GM03348 (cell line): ENCODE data around the gene GPR25.

ENCODE experiments used
- DNase-seq: peaks from one replicate; pipeline ENCODE4 v3.0.0; 2012; ENCODE audit warnings: low spot score

Gene GPR25, protein sequence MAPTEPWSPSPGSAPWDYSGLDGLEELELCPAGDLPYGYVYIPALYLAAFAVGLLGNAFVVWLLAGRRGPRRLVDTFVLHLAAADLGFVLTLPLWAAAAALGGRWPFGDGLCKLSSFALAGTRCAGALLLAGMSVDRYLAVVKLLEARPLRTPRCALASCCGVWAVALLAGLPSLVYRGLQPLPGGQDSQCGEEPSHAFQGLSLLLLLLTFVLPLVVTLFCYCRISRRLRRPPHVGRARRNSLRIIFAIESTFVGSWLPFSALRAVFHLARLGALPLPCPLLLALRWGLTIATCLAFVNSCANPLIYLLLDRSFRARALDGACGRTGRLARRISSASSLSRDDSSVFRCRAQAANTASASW

GRCh38 chr1:200872446-200873115 lies at the start of gene GPR25:
GPR25 (plus strand) TSS chr1:200872981; CDS start chr1:200873038, 57 bp downstream.
- no peak for DNase-seq

DNA sequence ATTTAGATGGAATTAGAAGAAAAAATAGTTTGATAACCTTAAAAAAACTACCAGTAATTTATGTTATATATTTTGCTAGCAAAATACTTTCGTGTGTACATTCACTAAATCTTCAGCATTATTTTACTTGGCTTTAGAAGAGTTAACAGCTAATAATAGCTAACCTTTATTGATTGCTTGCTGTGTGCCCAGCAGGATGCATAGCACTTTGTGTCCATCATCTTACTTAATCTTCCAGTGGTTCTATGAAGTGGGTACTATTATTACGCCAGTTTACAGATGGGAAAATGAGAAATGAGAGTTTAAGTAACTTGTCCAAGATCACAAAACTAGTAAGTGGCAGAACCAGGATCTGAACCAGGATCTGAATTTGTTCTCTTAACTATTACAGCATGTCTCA lies 41.7 kb upstream of the GPR25 start:
- DNase-seq: no peak

GRCh38 chr1:200834383-200834782 lies 38.4 kb upstream of the GPR25 start:
- DNase-seq: no peak

- no peak for DNase-seq
Observed at GRCh38 chr1:200836213-200836612, 36.6 kb upstream of the GPR25 start.

DNA sequence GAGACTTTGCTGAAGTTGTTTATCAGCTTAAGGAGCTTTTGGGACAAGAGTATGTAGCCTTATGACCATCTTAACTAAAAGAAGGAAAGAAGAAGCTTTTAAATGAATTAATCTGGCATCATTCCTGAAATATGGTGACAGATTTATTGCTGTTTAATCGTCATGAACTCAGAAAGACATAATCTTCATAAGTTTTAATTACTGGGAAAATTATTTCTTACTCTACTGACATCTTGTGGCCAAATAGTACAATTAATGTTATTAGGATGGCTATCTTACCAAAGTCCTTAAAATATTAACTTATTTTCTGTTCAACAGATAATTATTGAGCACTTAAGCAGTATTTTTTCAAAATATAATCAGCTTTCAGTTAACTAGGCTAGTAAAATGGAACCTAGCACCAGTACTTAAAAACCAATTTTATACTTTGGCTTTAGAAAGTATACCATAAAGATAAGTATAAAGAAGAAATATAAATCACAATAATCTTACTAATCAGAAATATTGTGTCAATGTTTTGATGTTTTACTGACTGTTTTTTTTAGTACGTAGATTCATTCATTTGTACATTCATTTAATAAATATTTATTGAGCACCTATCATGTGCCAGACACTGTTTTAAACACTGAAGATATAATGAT lies 34.7 kb upstream of the GPR25 start:
- peak; percentile 29 for DNase-seq

DNA sequence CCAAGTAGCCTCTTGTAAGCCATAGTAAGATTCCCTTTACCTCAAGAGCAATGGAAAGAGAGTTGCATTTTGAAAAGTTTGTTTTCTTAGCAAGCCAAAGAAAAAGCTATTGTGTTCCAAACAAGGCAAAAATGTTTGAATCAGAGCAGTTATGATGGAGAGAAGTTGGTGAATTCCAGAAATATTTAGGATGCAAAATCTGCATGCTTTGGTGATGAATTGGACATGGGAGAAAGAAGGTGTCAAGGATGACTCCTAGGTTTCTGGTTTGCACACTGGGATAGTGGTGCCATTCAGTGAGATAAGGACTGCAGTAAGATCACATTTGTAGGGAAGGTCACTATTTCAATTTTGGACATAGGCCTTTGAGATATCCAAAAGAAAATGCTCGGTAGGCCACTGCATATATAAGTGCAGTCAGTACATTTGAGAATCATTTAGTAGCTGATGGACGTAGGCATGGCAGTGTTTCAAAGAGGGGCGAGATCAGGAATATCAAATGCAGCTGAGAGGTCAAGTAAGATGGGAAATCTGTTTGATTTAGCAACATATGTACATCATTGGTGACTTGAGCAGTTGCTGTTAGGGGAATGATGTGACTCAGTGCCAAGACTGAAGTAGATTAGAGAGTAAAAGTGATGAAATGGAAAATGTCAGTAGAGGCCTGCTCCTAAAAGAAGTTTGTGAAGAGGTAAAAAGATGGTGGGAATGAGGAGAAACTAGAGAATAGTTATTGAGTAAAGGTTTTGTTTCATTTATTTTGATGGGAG lies 33.9 kb upstream of the GPR25 start:
- DNase-seq: peak; percentile 51

GRCh38 chr1:200845360-200845759 lies 27.4 kb upstream of the GPR25 start:
- no peak for DNase-seq

DNA sequence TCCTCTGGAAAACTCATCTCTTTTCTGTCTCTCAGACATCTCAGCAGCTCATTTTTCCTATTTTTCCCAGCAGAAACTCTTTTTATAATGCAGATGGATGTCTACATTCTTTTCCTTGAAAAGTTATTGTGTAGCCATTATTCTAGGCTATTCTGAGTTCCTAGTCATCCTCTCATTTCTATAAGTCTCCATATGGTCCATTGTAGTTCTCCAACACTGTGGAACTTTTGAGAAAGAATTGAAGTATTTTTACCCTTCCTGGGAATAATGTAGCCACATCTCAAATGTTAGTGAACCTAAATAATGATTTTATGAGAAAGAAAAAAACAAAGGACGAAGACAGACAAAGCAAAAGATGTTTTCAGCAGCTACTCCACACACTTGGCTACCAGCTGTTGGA lies 26.4 kb upstream of the GPR25 start:
- no peak for DNase-seq

DNA sequence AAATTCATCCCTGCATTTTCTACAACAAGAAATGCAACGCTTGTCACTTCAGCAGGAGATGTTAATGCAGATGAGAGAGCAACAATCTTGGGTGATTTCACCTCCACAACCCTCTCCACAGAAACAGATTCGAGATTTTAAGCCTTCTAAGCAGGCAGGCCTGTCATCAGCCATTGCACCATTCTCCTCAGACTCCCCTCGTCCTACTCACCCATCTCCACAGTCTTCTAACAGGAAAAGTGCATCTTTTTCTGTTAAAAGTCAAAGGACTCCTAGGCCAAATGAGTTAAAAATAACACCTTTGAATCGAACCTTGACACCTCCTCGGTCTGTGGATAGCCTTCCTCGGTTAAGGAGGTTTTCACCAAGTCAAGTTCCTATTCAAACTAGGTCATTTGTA lies 23.4 kb upstream of the GPR25 start:
- DNase-seq: no peak

GRCh38 chr1:200850554-200850953 lies 22.2 kb upstream of the GPR25 start:
- no peak for DNase-seq

- no peak for DNase-seq
Observed at GRCh38 chr1:200856716-200857357, 15.9 kb upstream of the GPR25 start.

- DNase-seq: no peak
Observed at GRCh38 chr1:200857804-200858203, 15.0 kb upstream of the GPR25 start.

DNA sequence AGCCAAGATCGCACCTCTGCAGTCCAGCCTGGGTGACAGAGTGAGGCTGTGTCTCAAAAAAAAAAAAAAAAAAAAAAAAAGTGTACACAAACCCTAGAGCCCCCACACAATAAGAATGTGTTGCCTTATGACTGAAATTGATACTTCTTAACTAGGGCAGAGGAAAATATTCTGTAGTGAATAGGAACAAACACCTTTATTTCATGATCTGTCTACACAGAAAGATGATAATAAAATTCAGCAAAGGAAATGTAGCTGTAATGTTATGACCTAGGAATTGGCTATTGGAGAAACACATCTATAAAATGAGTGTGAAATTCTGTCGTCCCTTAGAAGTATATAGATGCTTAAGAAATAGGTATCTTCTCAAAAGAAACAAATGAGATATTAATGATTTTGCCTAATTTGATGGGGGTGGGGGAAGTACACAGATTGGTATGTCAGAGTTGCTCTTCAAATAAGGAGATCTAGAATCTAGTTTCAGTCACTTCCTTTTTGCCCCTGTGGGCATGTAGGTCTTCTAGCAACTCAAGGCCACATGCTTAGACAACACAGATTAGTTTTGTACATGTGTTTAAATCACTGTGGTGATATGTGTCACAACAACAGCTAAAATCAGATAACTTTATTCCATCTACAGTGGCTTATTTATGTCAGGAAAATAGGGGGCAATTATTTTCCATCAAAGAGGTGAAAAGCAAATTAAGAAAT lies 10.7 kb upstream of the GPR25 start:
- no peak for DNase-seq

DNA sequence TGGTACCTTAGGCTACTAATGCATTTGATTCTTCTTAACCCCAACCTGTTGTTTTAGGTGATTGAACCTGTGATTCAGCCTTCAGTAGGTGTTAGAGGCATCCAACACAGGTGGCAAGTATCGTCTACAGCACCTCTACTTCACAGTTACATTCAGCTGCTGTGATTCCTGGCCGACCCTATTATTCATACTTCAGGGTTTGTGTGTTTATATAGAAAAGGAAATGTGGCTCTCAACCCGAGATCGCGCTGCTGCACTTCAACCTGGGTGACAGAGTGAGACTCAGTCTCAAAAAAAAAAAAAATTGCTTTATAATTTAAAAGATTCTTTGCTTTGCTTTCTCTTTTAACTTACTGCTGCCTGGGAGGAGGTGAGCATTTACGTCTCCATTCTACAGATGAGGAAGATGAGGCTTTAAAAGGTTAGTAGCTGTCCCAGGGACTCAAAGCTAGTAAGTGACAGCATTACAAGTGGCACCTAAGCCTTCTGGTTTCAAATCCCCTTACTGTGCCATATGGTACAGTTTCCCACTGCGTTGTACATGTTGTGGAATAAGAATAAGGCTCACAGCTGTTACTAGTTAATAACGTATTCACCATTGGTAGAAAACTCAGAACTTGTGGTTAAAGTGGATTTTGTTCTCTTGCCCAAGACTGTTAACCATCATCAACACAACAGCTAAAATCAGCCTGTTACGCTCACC lies 9.9 kb upstream of the GPR25 start:
- DNase-seq: no peak

DNA sequence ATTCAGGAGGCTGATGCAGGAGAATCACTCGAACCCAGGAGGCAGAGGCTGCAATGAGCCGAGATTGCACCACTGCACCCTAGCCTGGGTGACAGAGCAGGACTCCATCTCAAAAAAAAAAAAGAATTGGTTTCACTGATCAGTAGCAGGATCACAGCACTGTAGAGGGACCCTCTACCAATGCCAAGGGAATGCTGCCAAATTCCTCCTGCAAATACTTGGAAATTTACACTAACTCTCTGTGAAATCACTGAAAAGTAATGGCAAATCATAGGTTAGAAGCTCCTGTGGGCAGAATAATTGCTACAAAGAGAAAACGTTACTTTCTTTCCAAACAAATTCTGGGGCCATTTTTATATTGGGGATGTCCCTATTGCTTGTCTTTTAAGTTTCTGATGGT lies 6.7 kb upstream of the GPR25 start:
- no peak for DNase-seq

GRCh38 chr1:200866521-200866920 lies 6.3 kb upstream of the GPR25 start:
- no peak for DNase-seq

- DNase-seq: no peak
Observed at GRCh38 chr1:200867018-200867811, 5.6 kb upstream of the GPR25 start.

GRCh38 chr1:200869376-200869752 lies 3.4 kb upstream of the GPR25 start:
- no peak for DNase-seq

DNA sequence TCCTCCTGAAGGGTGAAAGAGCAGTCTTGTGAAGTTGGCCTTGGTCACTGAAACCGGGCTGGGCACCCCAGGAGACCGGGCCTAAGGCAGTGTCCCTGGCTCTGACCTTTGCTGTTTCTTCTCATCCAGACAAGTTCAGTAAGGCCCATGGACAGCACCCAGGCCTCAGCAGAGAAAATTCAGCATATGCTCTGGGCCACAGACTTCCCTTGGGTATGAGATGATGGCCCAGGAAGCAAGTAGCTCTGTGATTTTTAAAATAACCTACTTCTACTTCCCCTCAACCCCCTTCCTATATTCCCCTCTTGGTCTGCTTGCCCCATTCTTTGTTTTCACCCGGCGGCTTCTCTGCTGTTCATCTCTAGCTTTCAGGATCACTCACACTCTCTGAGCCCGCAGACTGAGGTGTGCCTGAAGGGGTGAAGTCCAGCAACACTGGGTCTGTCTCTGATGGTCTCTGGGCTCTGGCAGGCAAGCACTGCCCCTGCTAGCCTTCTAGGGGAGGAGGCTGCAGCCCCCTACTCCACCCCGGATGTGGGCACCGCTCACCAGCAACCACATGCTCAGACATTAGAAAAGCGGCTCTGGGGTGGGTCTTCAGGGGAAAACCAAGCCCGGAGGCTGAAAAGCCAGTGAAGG lies 2.9 kb upstream of the GPR25 start:
- no peak for DNase-seq
